GM04504 (cell line): ENCODE measurements around the gene KIF6.

ENCODE experiments used
- DNase-seq: peaks from one replicate; pipeline ENCODE4 v3.0.0-alpha.2; 2012; ENCODE audit warnings: low read depth

KIF6 gene

DNA sequence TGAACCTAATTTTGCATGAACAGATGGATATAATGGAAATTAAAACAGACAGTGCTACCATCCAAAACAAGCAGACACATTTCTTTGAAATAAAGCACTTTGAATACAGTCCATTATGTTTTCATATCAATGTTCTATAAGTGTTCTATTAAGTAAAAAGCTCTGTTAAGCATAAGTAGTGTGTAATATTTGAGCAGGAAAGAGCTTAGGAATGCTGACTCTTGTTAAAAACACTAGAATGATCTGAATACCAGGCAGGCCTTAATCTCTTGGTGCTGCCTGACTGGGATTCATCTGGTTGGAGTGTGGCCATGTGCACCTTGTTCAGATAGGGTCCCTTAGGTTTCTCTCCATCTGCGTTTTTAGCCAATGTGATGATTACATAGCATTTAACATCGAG, 130.9 kb downstream of the KIF6 start:
- DNase-seq: no peak

DNA sequence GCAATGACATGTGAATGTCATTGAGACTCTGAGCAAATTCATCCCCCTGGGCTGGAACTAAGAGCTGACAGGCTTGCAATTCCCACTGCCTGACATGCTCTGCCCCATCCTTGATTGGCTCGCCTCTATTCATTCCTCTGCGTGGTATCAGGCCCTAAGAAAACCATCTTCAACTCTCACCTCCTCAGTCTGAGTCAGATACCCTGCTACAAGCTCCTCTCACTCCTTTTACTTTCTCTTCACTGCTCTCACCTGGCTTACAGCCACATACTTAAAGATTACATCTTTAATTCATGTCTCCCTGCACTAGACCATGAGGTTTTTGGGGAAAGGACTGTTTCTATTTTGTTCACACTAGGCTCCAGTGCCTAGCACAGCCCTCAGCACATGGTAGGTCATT, 131.6 kb downstream of the KIF6 start:
- no peak for DNase-seq

DNA sequence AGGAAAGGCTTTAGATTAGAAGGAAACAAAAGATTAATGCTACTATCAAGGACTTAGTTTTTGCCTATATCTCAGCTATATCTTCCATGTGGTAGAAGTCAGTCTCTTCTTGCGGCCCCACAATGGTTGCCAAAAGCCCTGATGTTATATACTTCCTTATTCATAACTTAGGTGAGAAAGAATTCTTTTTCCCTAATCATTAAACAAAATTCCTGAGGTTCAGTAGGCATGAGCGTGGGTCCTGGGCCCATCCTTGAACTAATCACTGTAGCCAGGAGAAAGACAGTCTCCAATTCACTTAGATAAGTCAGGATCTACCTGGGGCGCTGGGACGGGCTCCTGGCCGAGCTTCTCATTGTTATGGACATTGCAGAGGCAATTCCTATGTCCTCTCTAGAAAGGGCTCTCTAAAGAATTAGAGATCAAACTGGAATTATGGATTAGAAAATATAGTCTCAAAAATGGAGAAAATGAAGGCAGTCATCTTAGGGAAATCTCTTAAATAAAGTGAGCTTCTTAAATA, 134.3 kb downstream of the KIF6 start:
- no peak for DNase-seq

DNA sequence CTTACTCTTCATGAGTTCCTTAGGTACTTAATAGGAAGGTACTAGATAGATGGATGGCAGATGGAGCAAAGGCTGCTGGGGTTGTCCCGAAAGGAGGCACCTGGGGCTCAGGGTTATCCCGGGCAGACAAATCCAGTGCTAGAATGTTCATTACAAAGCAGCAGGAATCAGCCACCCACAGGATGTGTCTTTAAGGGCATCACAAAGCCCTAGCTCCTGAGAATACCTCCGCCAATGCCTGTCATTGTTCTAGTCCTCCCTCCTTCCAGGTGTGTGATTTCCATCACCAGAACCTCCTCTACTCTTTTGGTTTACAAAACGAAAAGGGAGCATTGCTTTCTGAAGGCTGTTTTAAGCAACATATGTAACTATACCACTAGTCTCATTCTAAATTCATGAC, 138.1 kb downstream of the KIF6 start:
- no peak for DNase-seq

DNA sequence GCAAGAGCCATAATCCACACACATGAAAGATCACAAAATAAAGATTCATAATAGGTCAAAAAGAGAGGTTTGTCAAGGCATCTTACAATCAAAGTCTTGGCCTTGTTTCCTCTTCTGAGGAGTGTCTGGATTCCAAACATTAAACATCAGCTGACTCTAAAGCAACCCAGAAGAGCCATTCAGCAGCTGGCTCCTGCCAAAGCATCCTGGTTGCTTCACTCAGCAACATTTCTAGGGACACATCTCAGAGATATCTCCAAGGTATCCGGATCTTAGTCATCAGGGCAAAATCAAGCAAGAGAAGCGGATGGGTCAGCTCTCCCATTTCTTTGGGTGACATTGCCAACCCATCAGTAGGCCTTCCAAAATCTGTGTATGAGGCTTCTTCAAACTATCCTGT, 139.6 kb downstream of the KIF6 start:
- no peak for DNase-seq

DNA sequence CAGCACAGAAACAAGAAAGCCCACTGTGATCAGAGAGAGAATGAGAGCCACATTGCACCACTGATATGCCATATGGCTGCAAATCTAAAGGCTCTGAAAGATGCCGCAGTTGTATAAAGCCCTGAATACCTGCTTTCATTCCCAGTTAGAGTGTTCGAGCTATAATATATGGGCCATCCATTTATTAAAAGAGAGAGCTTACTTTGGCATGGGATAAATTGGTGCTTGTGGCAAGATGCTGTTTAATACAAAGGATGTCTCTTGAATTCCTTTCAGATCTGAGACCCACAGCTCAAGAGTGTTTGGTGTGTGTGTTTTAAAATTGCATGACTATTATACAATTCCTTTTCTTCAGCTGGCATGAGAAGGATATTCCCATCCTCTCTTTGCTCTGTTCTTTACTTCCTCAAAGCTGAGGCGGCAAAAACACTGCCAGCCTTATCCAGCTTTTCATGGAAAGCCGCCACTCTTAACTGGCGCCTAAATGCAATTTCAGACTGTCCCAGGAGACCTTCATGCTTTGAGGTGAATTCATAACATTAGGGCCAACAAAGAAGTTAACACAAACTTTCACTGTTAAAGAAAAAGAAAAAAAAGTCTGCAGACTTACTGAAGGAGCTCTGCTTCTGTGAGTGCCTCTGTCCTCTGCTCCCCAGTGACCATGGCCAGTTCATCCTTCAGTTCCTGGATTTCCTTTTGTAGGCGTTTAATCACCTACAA, 147.6 kb downstream of the KIF6 start:
- no peak for DNase-seq

DNA sequence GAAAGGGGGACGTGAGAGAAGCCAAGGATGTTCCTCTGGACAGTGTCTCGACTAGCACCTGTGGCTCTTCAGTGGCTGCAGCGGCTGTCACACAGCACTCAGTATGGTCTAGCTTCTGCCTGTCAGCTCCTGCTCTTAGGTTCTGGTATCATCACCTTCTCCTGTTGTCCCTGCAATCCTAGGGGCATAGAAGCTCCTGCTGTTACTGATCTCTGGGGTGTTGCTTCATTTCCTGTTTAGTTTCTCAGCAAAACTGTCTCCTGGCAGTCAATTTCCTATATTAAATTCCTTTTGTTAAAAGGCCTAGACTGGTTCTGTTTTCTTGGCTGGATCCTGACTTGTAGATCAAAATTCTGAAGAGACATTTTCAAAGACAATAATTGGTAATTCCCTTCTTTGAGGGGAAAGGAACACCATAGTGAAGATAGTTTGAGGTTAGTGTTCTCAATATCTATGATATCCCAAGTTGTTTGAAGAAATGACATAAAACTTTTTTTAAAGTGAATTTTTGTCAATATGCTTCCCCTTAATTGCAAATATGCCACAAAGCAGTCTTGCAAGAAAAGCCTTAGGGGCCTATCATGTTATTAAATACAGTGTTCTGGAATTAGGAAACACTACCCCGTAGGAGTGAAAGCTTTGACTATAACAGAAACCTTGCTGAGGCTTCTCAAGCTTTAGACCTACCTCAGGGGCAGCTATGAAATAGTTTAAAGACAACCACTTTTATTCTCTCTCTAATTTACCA, 148.5 kb downstream of the KIF6 start:
- no peak for DNase-seq

DNA sequence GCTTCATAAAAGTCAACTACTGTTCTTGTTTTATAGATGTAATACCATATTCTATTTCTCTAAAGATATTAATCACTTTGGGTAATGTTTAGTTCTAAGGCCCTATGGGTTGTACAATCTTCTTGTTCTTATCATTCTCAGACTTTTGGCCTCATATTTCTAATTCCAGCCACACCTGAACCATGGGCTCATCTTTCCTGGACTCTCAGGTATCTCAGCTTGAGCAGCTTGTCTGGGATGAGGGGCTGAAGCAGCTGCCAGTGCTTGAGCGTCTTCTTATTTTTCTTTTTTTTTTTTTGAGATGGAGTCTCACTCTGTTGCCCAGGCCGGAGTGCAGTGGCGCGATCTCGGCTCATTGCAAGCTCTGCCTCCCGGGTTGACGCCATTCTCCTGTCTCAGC, 150.2 kb downstream of the KIF6 start:
- DNase-seq: no peak

DNA sequence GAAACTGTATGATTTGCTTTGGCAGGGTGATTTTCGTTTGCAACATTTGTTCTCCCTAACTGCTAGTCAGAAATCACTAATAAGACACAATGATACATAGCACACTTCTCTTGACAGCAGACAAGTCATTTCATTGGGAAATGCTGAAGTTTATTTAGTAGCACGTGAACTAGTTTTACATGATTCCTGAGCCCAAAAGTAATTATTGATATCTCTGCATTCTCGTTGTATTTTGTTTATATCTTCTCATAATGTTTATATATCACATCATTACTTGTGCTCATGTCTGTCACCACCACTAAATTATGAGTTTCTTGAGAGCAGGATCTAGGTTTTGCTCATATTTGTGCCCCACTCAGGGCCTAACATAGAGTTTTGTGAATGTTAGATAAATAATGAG, 151.7 kb downstream of the KIF6 start:
- DNase-seq: no peak

DNA sequence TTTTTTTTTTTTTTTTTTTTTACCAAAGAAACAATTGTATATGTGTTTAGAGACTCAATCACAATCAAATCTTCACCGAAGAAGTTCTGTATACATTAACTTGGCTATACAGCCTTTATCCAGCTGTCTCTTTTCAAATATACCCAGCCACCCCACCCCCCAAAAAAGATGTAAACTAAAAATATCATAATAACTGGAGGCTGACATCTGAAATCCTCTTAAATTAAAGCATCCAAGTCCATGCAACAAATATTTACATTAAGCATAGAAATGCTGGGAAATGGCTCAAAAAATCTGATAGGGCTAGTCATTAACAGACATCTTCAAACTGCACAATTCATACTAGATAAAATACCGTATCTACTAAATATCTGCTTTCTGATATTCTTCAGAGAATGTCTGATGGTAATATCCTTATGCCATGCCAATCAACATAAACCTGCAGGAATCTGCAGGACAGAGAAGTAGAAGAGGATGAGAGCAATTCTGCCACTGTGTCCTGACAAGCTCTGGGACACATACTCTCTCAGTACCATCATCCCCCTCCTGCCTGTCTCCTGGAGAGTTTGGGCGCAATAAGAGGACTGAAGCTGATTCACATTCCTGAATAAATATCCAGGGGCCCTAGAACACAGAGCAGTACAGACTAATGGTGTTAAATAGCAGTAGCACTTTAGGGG, 152.4 kb downstream of the KIF6 start:
- no peak for DNase-seq

DNA sequence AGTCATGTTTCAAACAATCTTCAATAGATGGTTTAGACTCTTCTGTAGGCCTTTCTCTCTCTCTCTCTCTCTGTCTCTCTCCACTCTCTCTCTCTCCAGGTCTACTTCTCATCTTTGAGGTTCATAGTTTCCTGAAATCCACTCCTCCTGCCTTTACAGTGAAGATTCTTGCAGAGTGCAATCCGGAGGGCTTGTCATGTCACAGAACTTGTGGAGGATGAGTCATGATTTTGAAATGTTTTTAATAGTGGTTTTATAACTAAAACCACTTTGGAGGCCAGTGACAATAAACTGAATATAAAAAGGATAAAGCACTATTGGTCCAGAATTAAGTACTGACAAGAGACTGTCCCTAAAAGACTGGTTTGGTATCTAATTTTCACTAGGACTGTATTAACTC, 156.3 kb downstream of the KIF6 start:
- peak; percentile 23 for DNase-seq

DNA sequence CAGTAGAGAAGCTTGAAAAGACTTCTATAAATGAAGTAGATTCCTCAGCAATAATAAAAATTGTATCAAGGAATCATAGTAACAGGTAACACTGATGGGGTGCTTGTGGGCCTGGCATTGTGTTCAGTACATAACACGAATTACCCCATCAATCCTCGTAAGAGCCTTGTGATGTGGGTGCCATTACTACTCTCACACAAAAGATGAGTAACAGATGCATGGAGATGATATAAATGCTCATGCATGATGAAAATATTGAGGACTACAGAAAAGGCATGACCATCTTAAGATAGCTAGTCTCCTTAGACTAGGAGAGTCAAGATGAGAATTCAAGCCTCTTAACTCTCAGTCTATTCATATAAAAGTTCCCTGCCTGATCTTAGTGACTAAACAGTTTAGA, 158.1 kb downstream of the KIF6 start:
- DNase-seq: no peak

DNA sequence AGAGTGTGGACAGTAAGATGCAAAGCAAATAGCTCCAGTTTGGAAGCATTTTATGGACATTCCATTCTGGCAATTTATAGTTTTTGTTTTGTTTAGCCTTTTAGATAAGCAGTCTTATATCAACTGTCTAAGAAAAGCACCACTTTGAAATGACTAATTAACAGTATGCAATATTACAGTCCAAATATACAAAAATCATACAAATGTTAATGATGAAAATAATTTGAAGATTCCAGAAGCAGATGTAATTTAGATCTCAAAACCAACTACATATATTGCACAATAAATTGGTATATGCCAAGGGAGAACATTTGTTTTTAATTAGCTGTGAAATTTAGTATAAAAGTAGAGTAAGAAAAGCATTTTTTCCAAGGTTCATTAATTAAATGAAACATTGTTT, 158.8 kb downstream of the KIF6 start:
- DNase-seq: no peak

DNA sequence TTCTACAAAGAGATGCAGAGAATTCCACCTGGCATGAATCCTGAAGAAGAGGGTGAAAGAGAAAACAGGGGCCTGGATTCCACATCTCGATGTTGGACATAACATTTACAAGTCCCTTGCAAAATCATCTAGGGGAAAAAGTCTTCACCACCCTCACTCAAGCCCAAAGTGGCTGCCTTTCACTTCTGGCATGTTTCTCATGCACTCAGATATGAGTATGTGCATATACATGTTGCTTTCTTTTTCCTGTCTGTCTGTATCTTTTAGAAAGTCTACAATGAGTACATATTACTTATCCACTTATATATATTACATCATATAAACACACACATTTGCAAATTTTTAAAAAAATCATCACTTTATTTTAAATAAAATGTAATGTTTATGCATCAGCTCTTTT, 159.3 kb downstream of the KIF6 start:
- DNase-seq: no peak

DNA sequence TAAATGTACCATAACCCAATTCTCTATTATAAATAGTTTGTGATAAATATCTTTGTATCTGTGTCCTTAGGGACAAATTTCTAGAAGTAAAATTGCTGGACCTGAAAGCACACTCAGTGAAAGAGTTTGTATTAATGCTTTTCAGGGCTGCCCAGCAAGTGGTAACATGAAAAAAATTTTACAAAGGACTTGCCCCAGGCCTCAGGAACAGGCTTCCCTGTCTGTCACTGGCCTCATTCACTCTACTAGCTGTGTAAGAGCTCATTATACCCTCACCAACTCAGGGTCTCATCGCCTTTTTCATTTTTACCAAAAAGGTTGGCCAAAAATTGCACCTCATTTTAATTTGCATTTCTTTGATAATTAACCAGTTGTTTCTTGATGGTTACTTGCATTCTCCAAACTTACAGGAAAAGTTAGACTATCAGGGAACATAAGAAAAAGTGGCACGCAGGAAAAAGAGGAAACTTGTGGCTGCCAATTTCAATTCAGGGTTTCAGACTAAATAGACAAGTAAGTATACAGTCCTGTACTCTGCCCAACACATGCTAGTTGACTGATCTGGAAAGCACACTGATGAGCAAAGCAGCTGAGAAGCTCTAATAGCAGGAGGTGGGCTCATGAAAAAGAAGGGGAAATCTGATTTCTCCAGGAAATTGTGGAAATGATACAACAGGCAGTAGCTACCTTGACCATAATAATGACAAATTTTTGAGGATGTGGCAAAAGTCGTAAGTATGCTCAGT, 161.5 kb downstream of the KIF6 start:
- DNase-seq: no peak

DNA sequence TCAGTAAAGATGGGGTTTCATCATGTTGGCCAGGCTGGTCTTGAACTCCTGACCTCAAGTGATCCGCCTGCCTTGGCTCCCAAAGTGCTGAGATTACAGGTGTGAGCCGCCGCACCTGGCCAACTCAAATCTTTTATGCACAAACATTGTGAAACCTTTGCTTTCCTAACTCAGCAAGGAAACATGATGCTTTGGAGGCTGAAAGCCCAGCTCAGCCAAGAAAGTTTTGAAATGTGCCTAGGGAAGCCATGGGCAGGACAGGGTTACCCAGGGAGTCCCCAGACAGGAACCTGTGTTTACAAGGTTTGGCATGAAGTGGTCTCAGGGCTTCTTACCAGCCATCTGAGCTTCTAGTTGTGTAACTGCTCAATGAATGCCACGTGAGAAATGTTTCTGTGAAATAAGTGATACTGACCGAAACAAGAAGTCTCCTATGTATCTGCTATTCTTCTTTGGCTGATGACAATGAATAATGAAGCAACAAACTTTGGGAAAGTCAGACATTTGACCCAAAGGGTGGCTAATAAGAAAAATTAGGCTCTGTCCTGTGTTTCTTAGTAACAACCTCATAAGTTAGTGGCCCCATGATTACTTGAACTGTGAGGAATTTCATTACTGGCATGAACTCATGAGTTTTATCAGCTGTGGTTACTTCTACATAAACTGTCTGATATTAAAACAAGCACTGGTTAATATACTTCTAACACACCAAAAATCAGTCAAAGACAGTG, 163.5 kb downstream of the KIF6 start:
- no peak for DNase-seq

DNA sequence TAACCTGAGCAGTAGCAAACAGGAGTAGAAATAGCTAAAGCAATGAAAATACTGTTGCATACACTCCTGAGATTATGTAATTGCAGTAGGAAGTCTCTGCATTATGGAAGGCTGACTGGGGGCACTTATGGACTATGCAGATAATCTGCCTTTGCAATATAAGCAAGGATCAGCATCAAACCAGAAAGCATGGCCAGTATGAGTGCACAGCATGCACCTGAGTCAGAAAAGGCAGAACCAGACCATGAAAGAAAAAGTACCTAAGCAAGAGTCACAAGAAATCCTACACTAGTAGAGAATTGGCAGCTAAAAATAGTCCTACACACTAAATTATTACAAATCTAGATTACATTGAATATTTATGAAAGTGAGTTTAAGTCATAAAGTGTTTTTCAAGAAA, 164.3 kb downstream of the KIF6 start:
- DNase-seq: no peak

DNA sequence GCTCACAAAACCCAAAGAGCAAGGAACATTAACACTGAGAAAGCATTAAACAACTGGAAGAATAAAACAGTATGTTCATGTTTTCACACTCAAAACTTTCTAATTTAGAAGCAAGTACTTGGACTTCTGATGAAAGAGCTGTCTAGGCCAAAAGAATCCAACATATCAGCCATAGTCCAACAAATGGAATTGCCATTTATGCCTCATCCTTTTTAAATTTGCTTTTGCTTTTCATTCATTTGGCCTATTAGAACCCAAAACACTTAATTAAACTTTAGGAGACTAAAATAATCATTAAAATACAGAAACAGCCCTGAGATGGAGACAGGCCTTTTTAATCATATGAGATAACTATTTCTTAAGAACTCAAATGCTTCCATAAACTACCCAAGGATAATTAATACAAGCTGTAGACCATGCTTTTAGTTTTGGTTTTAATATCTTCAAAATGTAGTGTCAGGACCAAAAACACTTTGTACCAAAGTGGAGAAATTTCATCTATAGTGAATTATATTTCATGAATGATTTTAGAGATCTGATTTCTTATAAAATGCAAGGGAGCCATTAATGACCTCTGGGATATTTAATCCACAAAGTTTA, 166.5 kb downstream of the KIF6 start:
- DNase-seq: no peak

DNA sequence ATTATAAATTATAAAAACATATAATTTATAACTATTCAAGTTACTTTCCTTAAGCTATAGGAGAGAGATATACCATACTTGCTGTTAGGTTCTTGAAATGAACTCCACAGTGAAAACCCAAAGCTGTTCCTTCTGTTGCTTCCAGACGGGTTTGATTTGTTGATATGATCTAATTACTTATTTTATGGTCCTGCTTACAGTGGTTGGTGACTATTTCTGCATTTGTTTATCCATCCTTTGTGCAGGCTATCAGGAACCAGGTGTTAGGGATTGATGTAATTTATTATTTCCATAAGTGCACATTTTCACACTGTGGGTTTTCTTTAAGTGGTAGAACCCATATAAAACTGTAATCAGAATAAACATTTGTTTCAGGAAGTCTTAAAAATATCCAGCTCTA, 167.1 kb downstream of the KIF6 start:
- DNase-seq: no peak

DNA sequence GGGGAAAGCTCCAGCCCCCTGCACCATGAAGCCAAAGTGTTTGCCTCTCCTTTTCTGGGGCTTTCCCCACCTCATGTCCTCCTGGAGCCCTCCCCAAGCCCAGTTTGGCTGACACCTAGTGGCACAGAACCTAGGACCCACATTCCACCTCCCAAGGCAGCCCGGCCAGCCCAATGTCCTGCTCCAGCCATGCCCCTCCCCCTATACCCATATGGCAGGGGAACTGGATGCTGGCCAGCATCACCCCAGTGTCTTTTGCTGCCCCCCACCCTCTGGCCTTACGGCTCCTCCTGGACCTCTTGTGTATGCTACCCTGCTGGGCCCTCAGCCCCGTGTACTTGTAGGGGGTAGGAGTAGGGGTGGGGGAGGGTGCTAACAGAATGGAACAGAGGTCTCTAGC, 170.1 kb downstream of the KIF6 start:
- no peak for DNase-seq
